IMR-90 (cell line): ENCODE data around the gene SF3A1. TPM values are rescaled to one million over a fixed set of nuclear protein-coding genes. Genes with fewer than 3 reads are reported as not detected.

ENCODE experiments used
- ATAC-seq: fragments of 200-7000 bp; cut with Tn5 transposase; 2 replicates; pipeline ENCODE4 v1.9.1; 2020; ENCODE audit warnings: low read depth, mild to moderate bottlenecking, moderate library complexity
- BruUV-seq: library from RNA; stranded (reverse); fragments of 400-500 nt; replicated peaks from 2 replicates; lab custom pipeline; 2021; lab: Mats Ljungman, UMichigan
- CTCF ChIA-PET: fragments of 300-600 bp; formaldehyde crosslinking; extraction: SDS; loops from one replicate; lab custom pipeline; 2021; ENCODE audit warnings: antibody characterized with exemption; lab: Yijun Ruan, JAX
- POLR2A ChIA-PET: fragments of 300-600 bp; sonication (Branson Sonifier 250); formaldehyde crosslinking; loops from one replicate; lab custom pipeline; 2022; ENCODE audit warnings: antibody characterized with exemption; ENCODE audit not compliant: unreplicated experiment; lab: Charles Lee
- DNase-seq: peaks from one replicate; pipeline ENCODE4 v3.0.0; 2013
- H2AFZ ChIP-seq: replicated peaks from 2 replicates; pipeline ENCODE3; 2013; ENCODE audit warnings: low read length, mild to moderate bottlenecking; ENCODE audit not compliant: poor library complexity
- H2AK5ac ChIP-seq: 2 replicates; pipeline ENCODE4 v1.6.1; 2013; ENCODE audit warnings: low read depth, low read length, inconsistent platforms
- H2AK9ac ChIP-seq: replicated peaks from 2 replicates; pipeline ENCODE3; 2013; ENCODE audit warnings: mild to moderate bottlenecking, low read depth, low read length, moderate library complexity; ENCODE audit not compliant: poor library complexity
- H2BK120ac ChIP-seq: 2 replicates; pipeline ENCODE4 v1.6.1; 2013; ENCODE audit warnings: low read depth, low read length, inconsistent platforms
- H2BK15ac ChIP-seq: 3 replicates; pipeline ENCODE4 v1.6.1; 2013; ENCODE audit warnings: low read depth, low read length, inconsistent platforms
- H2BK20ac ChIP-seq: 2 replicates; pipeline ENCODE4 v1.6.1; 2013; ENCODE audit warnings: low read depth, mild to moderate bottlenecking, inconsistent platforms, low read length, moderate library complexity
- H2BK5ac ChIP-seq: 2 replicates; pipeline ENCODE4 v1.6.1; 2013; ENCODE audit warnings: mild to moderate bottlenecking, low read depth, low read length, inconsistent platforms; ENCODE audit not compliant: poor library complexity, severe bottlenecking
- H3K14ac ChIP-seq: replicated peaks from 2 replicates; pipeline ENCODE4 v1.6.1; 2013; ENCODE audit warnings: low read depth, low read length, inconsistent platforms
- H3K18ac ChIP-seq: 2 replicates; pipeline ENCODE4 v1.6.1; 2013; ENCODE audit warnings: low read depth, low read length, control low read depth
- H3K23ac ChIP-seq: 2 replicates; pipeline ENCODE4 v1.6.1; 2013; ENCODE audit warnings: low read depth, low read length, inconsistent platforms
- H3K27ac ChIP-seq: 2 replicates; pipeline ENCODE4 v1.5.1; 2013; ENCODE audit warnings: mild to moderate bottlenecking, control low read depth, low read length; ENCODE audit not compliant: insufficient read depth
- H3K27me3 ChIP-seq: 2 replicates; pipeline ENCODE4 v1.6.1; 2013; ENCODE audit warnings: low read length; ENCODE audit not compliant: control insufficient read depth, insufficient read depth
- H3K36me3 ChIP-seq: 2 replicates; pipeline ENCODE4 v1.6.1; 2013; ENCODE audit warnings: low read length, mixed read lengths; ENCODE audit not compliant: control insufficient read depth, insufficient read depth
- H3K4ac ChIP-seq: 2 replicates; pipeline ENCODE4 v1.6.1; 2013; ENCODE audit warnings: low read depth, low read length, inconsistent platforms
- H3K4me1 ChIP-seq: 2 replicates; pipeline ENCODE4 v1.6.1; 2013; ENCODE audit warnings: low read length, mixed read lengths; ENCODE audit not compliant: control insufficient read depth, insufficient read depth
- H3K4me2 ChIP-seq: 2 replicates; pipeline ENCODE4 v1.6.1; 2013; ENCODE audit warnings: low read depth, mild to moderate bottlenecking, control low read depth, low read length, moderate library complexity
- H3K4me3 ChIP-seq: 2 replicates; pipeline ENCODE4 v1.5.1; 2013; ENCODE audit warnings: low read depth, mild to moderate bottlenecking, control low read depth, low read length, moderate library complexity; ENCODE audit not compliant: insufficient read depth
- H3K56ac ChIP-seq: 2 replicates; pipeline ENCODE4 v1.6.1; 2013; ENCODE audit warnings: low read length, inconsistent platforms; ENCODE audit not compliant: insufficient read depth; ENCODE audit errors: extremely low read depth
- H3K79me1 ChIP-seq, 2 experiments: 2 replicates each; pipeline ENCODE4 v1.6.1; 2013; ENCODE audit warnings: low read length in 2 of 2, inconsistent platforms in 1 of 2, low read depth in 1 of 2
- H3K9ac ChIP-seq: 2 replicates; pipeline ENCODE4 v1.6.1; 2013; ENCODE audit warnings: low read depth, low read length, control low read depth
- H3K9me1 ChIP-seq: 2 replicates; pipeline ENCODE4 v1.6.1; 2013; ENCODE audit warnings: low read length, inconsistent platforms; ENCODE audit not compliant: insufficient read depth
- H3K9me3 ChIP-seq: 2 replicates; pipeline ENCODE4 v1.6.1; 2013; ENCODE audit warnings: low read length; ENCODE audit not compliant: control insufficient read depth, insufficient read depth
- H4K20me1 ChIP-seq: 2 replicates; pipeline ENCODE4 v1.6.1; 2013; ENCODE audit warnings: low read length, inconsistent platforms; ENCODE audit not compliant: insufficient read depth
- H4K5ac ChIP-seq: 2 replicates; pipeline ENCODE4 v1.6.1; 2013; ENCODE audit warnings: mild to moderate bottlenecking, low read depth, low read length, control low read depth
- H4K8ac ChIP-seq, 2 experiments: 2 replicates each; pipeline ENCODE4 v1.6.1; 2013; ENCODE audit warnings: low read depth in 2 of 2, low read length in 2 of 2, control low read depth in 1 of 2, inconsistent platforms in 1 of 2
- H4K91ac ChIP-seq: 2 replicates; pipeline ENCODE4 v1.6.1; 2013; ENCODE audit warnings: low read depth, low read length, inconsistent platforms; ENCODE audit not compliant: insufficient read depth
- NFE2L2 ChIP-seq: fragments of 150-350 bp; IDR thresholded peaks from 2 replicates; pipeline ENCODE4 v1.6.1; 2016; ENCODE audit warnings: low read depth, mild to moderate bottlenecking, low read length
- RCOR1 ChIP-seq: IDR thresholded peaks from 2 replicates; pipeline ENCODE4 v1.6.1; 2012; ENCODE audit warnings: mild to moderate bottlenecking, low read length, improper control_type of control experiment; ENCODE audit not compliant: insufficient replicate concordance
- WGBS, 2 experiments: methylation state at CpG; one replicate each; pipeline versions ENCODE4 v1.1.5 to v1.1.7; 2013; ENCODE audit warnings: missing lambda C conversion rate in 2 of 2; ENCODE audit not compliant: insufficient read length in 1 of 2; ENCODE audit errors: extremely low coverage in 2 of 2; 5-methylcytosine and 5-hydroxymethylcytosine counted together
- dilution Hi-C: fragments of 300-500 bp; cut with HindIII; formaldehyde crosslinking; loops from one replicate; pipeline ENCODE4 v1.14.3; 2018; ENCODE audit warnings: low sequenced_read_pairs; ENCODE audit not compliant: unreplicated experiment
- in situ Hi-C: fragments of 300-500 bp; cut with MboI; formaldehyde crosslinking; loops from 3 replicates; pipeline ENCODE4 v1.14.3; 2019; ENCODE audit warnings: low sequenced_read_pairs, inconsistent platforms, mixed read lengths
- intact Hi-C: fragments of 100-400 bp; cut with micrococcal nuclease; formaldehyde crosslinking; loops from 2 replicates; pipeline ENCODE4 v1.10.0; 2022
- polyA plus RNA-seq, 3 experiments: library from polyadenylated mRNA; depleted of rRNA; stranded (reverse); fragments of >200 nt; gene quantifications; 2 replicates each; pipeline ENCODE4 v1.2.3, GENCODE V29; 2012; ENCODE audit warnings: low replicate concordance in 1 of 3
- total RNA-seq: library from RNA; depleted of rRNA; stranded (reverse); fragments of >200 nt; gene quantifications from 2 replicates; pipeline ENCODE4 v1.2.3, GENCODE V29; 2012

Gene SF3A1
- total and polyA plus RNA-seq, 2 of the 4 experiments (the other 2 are of a cell fraction) = 36.9 to 67.2 TPM

DNA sequence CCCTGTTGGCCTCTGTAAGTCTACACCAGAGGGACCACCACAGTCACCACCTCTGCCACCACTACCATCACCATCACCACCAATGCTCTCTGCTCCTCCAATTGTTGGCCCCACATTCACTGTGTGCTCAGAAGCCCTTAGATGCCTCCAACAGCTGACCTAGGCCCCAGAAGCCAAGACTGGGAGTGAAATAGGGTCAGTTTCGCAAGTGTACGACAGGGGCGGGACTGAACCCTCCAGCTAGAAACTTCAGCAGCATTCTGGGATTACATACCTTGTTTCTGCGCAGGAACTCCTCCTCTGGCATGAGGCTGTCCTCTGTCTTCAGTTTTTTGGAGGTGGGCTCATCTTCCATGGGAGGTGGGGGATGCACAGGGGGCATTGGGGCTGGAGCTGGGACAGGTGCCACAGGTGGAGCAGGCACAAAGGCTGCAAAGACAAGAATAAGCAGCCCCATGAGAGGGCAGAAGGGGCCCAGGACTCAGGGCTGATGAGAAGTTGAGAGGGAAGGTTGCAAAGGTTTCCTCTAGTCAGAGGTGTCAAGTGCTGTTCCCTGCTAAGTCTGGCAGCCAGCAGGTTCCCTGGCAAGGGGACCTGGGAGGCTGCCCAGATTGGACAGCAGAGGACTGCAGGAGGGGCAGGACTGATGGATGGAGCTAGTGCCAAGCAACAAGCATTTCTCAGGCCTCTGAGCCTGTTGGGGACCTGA is 19.8 kb downstream of the SF3A1 start:
- no peak overlapping the region for H3K14ac ChIP-seq
- ChIA-PET CTCF (no interaction called here), POLR2A (interaction anchor here (1.5 kb wide), 1 partner anchor 10 kb away, joined by 3 read pairs; the partner anchor contains the start of gene TBC1D10A)
- no peak overlapping the region for H2AK9ac ChIP-seq
- H2BK15ac ChIP-seq = no peak overlapping the region
- H3K9ac ChIP-seq = no peak overlapping the region
- H2AK5ac ChIP-seq = no peak overlapping the region
- no peak overlapping the region for H4K91ac ChIP-seq
- no peak for ATAC-seq
- DNase-seq = no peak
- no peak overlapping the region for H4K8ac ChIP-seq
- peaks cover 93% of the 10 kb centered on the region for H3K36me3 ChIP-seq
- H3K18ac ChIP-seq = no peak overlapping the region
- in situ Hi-C loops = no loop called here
- H3K4me2 ChIP-seq = no peak overlapping the region
- no peak overlapping the region for H3K27ac ChIP-seq
- no TSS peak for BruUV-seq
- TF ChIP-seq NFE2L2 = no peak
- TF ChIP-seq RCOR1 = no peak
- H3K27me3 ChIP-seq = no peaks in the 10 kb centered on the region
- H2BK20ac ChIP-seq = no peak overlapping the region
- peaks cover 11% of the 10 kb centered on the region for H3K9me1 ChIP-seq
- H3K79me1 ChIP-seq = peaks cover 2 to 11% of the 10 kb centered on the region in 2 experiments; a peak in 3 of 4 replicates
- no peak overlapping the region for H3K4ac ChIP-seq
- WGBS, 2 experiments = no CpG with 5 or more reads among the region's 4 CpGs
- no peak overlapping the region for H4K5ac ChIP-seq
- 0 out of 2 replicates have a peak, but pooled peaks cover 3% of the 10 kb centered on the region for H4K20me1 ChIP-seq
- intact Hi-C loops = no loop called here
- H2BK120ac ChIP-seq = no peak overlapping the region
- dilution Hi-C loops = no loop called here
- no peak overlapping the region for H3K23ac ChIP-seq
- H3K56ac ChIP-seq = no peak overlapping the region
- no peaks in the 10 kb centered on the region for H3K4me1 ChIP-seq
- H3K9me3 ChIP-seq = no peaks in the 10 kb centered on the region
- H3K4me3 ChIP-seq = no peak overlapping the region
- no peak overlapping the region for H2BK5ac ChIP-seq
- no peak overlapping the region for H2AFZ ChIP-seq
